ENCODE results near the gene TMEM145.

The TMEM145 gene

GRCh38 chr19:42351079-42351735 is 38.1 kb downstream of the TMEM145 start:
- Histone ChIP-seq H3K36me3 (ENCODE audit: insufficient read depth, low read length) (peaks cover 3% of the 10 kb centered on the region; the same call in 1 of the 2 replicates), H3F3A (ENCODE audit: low read depth) (no peaks in the 10 kb centered on the region), H3K9me2 (replicated peaks; ENCODE audit: low read depth, low read length) (no peaks in the 10 kb centered on the region), H3K4me1 (ENCODE audit: insufficient read depth, low read length, poor library complexity, severe bottlenecking) (no peaks in the 10 kb centered on the region), H3K79me2 (ENCODE audit: insufficient read depth, low read length) (no peaks in the 10 kb centered on the region), H2AFZ (ENCODE audit: low read length) (no peak overlapping the region), H3K4me2 (ENCODE audit: low read depth, low read length, poor library complexity, severe bottlenecking) (no peak overlapping the region), H3K4me3 (ENCODE audit: low read length, poor library complexity, severe bottlenecking) (no peak overlapping the region), H3K9ac (ENCODE audit: low read depth, low read length, poor library complexity, severe bottlenecking) (no peak overlapping the region), H3K27me3 (ENCODE audit: insufficient read depth, low read length, poor library complexity, severe bottlenecking) (no peaks in the 10 kb centered on the region), H4K20me1 (ENCODE audit: insufficient read depth, low read length, poor library complexity, severe bottlenecking) (no peaks in the 10 kb centered on the region), H3K9me3 (ENCODE audit: insufficient read depth, low read depth, low read length) (no peaks in the 10 kb centered on the region)
- TF ChIP-seq CTCF (conservative IDR thresholded peaks at IDR 0.05; ENCODE audit: low read length) = no peak

- H4K20me1 ChIP-seq (ENCODE audit: insufficient read depth, low read length, poor library complexity, severe bottlenecking) = no peaks in the 10 kb centered on the region
- H3K4me3 ChIP-seq (ENCODE audit: low read length, poor library complexity, severe bottlenecking) = no peak overlapping the region
- no peak for TF ChIP-seq CTCF (conservative IDR thresholded peaks at IDR 0.05; ENCODE audit: low read length)
- no peak for TF ChIP-seq EZH2phosphoT487 (IDR thresholded peaks at IDR 0.05; ENCODE audit: borderline replicate concordance)
- H3K36me3 ChIP-seq (ENCODE audit: insufficient read depth, low read length) = peaks cover 10% of the 10 kb centered on the region; the same call in 1 of the 2 replicates
- no peaks in the 10 kb centered on the region for H3K9me2 ChIP-seq (replicated peaks; ENCODE audit: low read depth, low read length)
- no peaks in the 10 kb centered on the region for H3K79me2 ChIP-seq (ENCODE audit: insufficient read depth, low read length)
- no peaks in the 10 kb centered on the region for H3K4me1 ChIP-seq (ENCODE audit: insufficient read depth, low read length, poor library complexity, severe bottlenecking)
- no peaks in the 10 kb centered on the region for H3K9me3 ChIP-seq (ENCODE audit: insufficient read depth, low read depth, low read length)
- no peaks in the 10 kb centered on the region for H3K27me3 ChIP-seq (ENCODE audit: insufficient read depth, low read length, poor library complexity, severe bottlenecking)
- no peak overlapping the region for H3K4me2 ChIP-seq (ENCODE audit: low read depth, low read length, poor library complexity, severe bottlenecking)
- H2AFZ ChIP-seq (ENCODE audit: low read length) = no peak overlapping the region
- no peaks in the 10 kb centered on the region for H3F3A ChIP-seq (ENCODE audit: low read depth)
- H3K9ac ChIP-seq (ENCODE audit: low read depth, low read length, poor library complexity, severe bottlenecking) = no peak overlapping the region
These were observed 39.5 kb downstream of the TMEM145 start for GRCh38 chr19:42352301-42353259.

- Histone ChIP-seq H3K9me3 (ENCODE audit: insufficient read depth, low read depth, low read length) (no peaks in the 10 kb centered on the region), H4K20me1 (ENCODE audit: insufficient read depth, low read length, poor library complexity, severe bottlenecking) (no peaks in the 10 kb centered on the region), H3K79me2 (ENCODE audit: insufficient read depth, low read length) (no peaks in the 10 kb centered on the region), H3K4me2 (ENCODE audit: low read depth, low read length, poor library complexity, severe bottlenecking) (no peak overlapping the region), H3F3A (ENCODE audit: low read depth) (no peaks in the 10 kb centered on the region), H3K9me2 (replicated peaks; ENCODE audit: low read depth, low read length) (no peaks in the 10 kb centered on the region), H3K27me3 (ENCODE audit: insufficient read depth, low read length, poor library complexity, severe bottlenecking) (no peaks in the 10 kb centered on the region), H3K4me3 (ENCODE audit: low read length, poor library complexity, severe bottlenecking) (no peak overlapping the region), H3K9ac (ENCODE audit: low read depth, low read length, poor library complexity, severe bottlenecking) (no peak overlapping the region), H3K36me3 (ENCODE audit: insufficient read depth, low read length) (peaks cover 7% of the 10 kb centered on the region; the same call in 1 of the 2 replicates), H2AFZ (ENCODE audit: low read length) (no peak overlapping the region), H3K4me1 (ENCODE audit: insufficient read depth, low read length, poor library complexity, severe bottlenecking) (no peaks in the 10 kb centered on the region)
- no peak for TF ChIP-seq EZH2phosphoT487 (IDR thresholded peaks at IDR 0.05; ENCODE audit: borderline replicate concordance)
- no peak for TF ChIP-seq CTCF (conservative IDR thresholded peaks at IDR 0.05; ENCODE audit: low read length)
These were observed 40.4 kb downstream of the TMEM145 start for GRCh38 chr19:42353341-42354015.

Data from Loucy (cell line).